ENCODE data around the gene ARHGAP44.
A peak's percentile ranks its signal among the peaks of the same experiment; 100 is the strongest.

The ARHGAP44 gene

DNA sequence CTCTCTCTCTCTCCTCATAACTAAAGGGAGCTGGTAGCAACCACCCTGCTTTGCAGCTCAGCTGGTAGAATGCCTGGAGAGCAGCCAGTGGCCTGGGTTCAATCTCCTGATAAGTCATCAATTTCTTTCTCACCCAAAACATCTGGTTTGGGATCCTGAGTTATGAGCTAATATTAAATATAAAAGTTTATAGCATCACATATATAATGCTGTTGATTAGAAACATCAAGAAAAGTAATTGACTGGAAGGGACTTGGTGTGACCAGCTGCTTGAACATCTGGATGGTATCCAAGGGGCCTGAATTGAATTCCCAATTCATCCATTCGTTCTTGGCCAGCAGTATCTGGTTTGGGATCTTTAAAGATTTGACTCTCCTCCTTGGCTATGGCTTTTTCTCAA, 240.8 kb downstream of the ARHGAP44 start:
- no peak for DNase-seq

DNA sequence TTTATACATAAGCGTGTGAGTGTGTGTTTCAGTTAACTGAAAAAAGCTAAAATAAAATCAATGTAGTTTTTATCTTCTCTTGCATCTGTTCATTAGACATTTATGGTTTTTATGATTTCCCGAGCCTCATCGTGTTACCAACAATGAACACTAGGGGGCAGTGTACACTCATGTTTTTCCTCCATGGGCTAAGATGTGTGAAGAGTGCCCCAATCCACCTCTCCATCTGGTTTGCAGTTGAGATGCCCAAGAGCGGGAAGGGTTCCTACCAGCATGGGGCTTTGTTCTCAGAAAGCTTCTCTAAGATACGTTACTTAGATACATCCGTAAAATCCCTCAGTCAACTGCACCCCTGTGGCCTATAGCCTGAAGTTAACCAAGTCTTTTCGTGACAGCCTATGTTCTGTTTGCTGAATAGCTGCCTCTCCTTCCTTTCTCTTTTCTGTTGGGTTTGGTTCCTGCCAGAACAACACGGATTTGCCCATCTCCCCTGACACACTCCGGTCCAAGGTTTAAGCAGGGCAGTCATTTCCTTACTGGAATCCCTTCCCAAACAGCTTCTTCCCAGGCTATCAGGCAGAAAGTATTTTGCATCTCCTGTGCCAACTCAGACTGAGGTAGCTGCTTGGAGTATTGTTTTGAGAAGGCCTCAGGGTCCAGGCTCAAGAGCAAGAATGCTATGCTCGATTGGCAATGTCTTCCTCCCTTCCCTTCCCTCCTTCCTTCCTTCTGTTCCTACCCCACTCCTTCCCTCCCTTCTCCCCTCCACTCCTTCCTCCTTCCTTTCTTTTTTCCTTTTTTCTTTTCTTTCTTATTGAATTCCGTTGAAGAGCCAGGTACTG, 241.4 kb downstream of the ARHGAP44 start:
- DNase-seq: no peak

DNA sequence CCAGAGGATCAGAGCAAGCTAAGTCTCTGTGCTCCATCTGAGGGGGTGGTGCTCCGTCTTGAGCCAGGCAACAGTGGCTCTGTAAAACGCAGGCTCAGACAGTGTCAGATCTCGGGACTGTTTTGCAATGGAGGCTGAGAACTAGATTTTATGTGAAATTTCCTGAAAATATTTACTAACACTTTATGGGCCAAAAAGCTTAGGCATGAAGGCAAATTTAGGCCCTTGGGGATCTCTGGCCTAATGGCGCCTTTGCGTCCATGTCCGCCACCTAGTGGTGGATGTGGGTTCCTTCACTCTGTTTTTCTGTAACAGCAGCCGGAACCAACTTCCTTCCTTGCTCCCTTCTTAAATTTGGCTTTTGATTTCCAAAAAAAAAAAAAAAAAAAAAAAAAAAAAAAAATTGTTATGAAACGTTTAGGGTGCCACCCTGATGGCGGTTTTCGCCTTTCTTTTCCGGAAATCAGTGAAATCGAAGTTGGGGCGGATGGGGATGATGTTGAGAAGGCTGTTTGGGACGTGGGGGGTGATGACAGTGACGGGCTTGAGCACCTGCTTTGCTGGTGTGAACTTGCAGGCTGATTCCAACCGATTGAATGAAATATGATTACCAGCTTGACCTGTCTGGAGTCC, 242.5 kb downstream of the ARHGAP44 start:
- peak; percentile 17 for DNase-seq

DNA sequence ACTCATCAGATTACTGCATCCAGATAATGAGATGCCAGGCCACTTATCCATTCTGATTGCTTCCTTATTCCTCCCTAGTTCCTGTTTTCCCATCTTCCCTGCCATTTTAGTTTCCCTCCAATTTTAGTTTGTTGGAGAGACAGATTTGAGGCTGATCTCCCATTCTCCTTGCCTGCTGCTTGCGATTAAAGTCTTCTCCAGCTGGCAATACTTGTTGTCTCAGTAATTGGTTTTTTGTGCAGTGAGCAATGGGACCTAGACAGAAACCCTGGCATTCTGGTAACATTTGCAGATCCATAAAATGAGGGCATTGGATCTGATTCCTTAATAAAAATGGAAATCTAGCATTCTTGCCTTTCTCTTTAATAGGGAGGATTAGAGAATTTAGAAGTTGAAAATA, 246.1 kb downstream of the ARHGAP44 start:
- DNase-seq: no peak

DNA sequence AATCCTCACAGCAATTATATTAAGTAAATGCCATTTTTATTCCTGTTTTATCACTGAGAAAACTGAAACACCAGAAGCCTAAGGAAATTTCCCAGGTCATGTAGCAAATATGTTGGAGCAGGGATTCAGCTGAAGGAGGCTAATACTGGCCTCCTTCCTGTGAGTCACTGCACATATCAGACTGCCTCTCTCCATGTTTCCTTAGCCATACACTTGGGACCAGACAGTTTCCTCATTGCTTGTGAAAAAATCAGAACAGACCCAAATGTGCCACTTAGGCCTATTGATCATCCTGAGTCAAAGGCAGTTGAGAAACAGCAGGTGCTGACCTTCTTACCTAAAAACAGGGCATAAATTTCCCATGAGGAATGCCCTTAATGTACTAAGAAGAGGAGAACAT, 247.5 kb downstream of the ARHGAP44 start:
- DNase-seq: no peak

DNA sequence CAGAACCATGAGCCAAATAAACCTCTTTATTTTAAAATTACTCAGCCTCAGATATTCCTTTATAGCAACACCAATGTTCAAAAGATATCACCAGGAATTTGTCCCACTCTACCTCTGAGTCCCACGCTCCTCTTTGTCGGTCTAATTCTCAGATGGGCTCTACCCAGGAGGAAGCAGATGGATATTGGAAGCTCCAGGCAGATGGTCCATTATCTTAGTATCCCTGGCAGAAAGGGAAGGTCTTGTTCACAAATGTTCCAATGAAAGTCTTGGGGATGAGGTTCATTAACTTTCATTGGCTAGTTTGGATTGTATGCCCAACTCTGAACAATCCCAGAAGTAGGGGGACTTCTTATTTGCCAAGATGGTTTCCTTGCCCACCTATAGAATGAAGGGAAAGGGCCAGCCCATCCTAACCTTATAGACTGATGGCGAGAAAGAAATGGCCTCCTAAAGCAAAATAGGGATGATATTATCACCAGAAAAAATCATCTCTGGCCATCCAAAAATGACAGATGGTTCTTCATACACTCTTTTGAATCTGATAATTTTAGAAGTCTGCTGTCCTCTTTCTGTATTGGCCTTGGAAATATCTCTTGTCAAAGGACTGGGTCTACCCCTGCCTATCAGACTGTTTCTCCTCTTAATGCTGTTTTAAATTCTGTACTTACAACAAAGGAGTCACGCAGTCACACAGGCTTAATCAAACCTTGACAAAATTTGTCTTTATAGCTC, 249.8 kb downstream of the ARHGAP44 start:
- DNase-seq: no peak

Measured in NCI-H2171 (cell line).